GM23248 (cell line): ENCODE results near the gene PTPRN2.

ENCODE experiments used
- EZH2 ChIP-seq: fragments of 200-600 bp; sonication (generic); IDR thresholded peaks from 2 replicates; pipeline ENCODE4 v1.6.1; 2018; ENCODE audit warnings: antibody characterized with exemption, mild to moderate bottlenecking; ENCODE audit not compliant: insufficient read depth, poor library complexity, severe bottlenecking
- EZH2phosphoT487 ChIP-seq: fragments of 200-600 bp; sonication (generic); IDR thresholded peaks from 2 replicates; pipeline ENCODE4 v1.6.1; 2018; ENCODE audit warnings: antibody characterized with exemption, moderate library complexity, mild to moderate bottlenecking, low read depth; ENCODE audit not compliant: insufficient read depth

GRCh38 chr7:157505646-157506045 is 1082.0 kb downstream of the PTPRN2 start:
- TF ChIP-seq EZH2: no peak
- TF ChIP-seq EZH2phosphoT487: no peak
